ENCODE results near the gene FAIM2.

The FAIM2 gene

GRCh38 chr12:49899286-49899843, 4.3 kb downstream of the FAIM2 start:
- no peak overlapping the region for H3K27ac ChIP-seq
- no peak for TF ChIP-seq CTCF (conservative IDR thresholded peaks at IDR 0.05)

GRCh38 chr12:49897276-49897675, 6.4 kb downstream of the FAIM2 start:
- TF ChIP-seq CTCF (conservative IDR thresholded peaks at IDR 0.05), result no peak
- H3K27ac ChIP-seq, result no peak overlapping the region

- no peak overlapping the region for H3K27ac ChIP-seq
- no peak for TF ChIP-seq CTCF (conservative IDR thresholded peaks at IDR 0.05)
Measured at GRCh38 chr12:49895773-49896172, 7.9 kb downstream of the FAIM2 start.

GRCh38 chr12:49894751-49895148, 8.9 kb downstream of the FAIM2 start:
- TF ChIP-seq CTCF (conservative IDR thresholded peaks at IDR 0.05), result no peak
- peak overlapping the region; percentile 43 for H3K27ac ChIP-seq

GRCh38 chr12:49893753-49894750, 9.6 kb downstream of the FAIM2 start:
- H3K27ac ChIP-seq, result peak overlapping the region; percentile 43
- no peak for TF ChIP-seq CTCF (conservative IDR thresholded peaks at IDR 0.05)

- TF ChIP-seq CTCF (conservative IDR thresholded peaks at IDR 0.05), result no peak
- no peak overlapping the region for H3K27ac ChIP-seq
Measured at GRCh38 chr12:49892732-49893317, 10.9 kb downstream of the FAIM2 start.

GRCh38 chr12:49892084-49892731, 11.5 kb downstream of the FAIM2 start:
- no peak overlapping the region for H3K27ac ChIP-seq

More at GRCh38 chr12:49892084-49892731, 11.5 kb downstream of the FAIM2 start:
- no peak for TF ChIP-seq CTCF (conservative IDR thresholded peaks at IDR 0.05)
